Right atrium auricular region (tissue), 2 donors: ENCODE measurements around the gene PCNX1. TPM values are rescaled to one million over a fixed set of nuclear protein-coding genes. Genes with fewer than 3 reads are reported as not detected.
"Not testable (repeated sequence)": the region's sequence is repeated elsewhere in the genome, so short reads cannot be mapped to it uniquely, and the experiment has no call there.

ENCODE experiments used
- DNase-seq: peaks from one replicate; pipeline ENCODE4 v3.0.0-alpha.2; 2019; ENCODE audit warnings: low spot score
- H3K27ac ChIP-seq, 2 donors: fragments of 200-600 bp; sonication (generic); 1 replicate in 1 of 2; 2 replicates in 1 of 2; pipeline ENCODE4 v1.5.1; 2016 to 2019
- H3K27me3 ChIP-seq, 2 donors: fragments of 200-600 bp; sonication (generic); one replicate each; pipeline versions ENCODE4 v1.5.1 to v1.6.0; 2017 to 2019
- H3K36me3 ChIP-seq: fragments of 200-600 bp; sonication (generic); one replicate; pipeline ENCODE4 v1.5.1; 2016
- H3K4me1 ChIP-seq, 2 donors: fragments of 200-600 bp; sonication (generic); one replicate each; pipeline versions ENCODE4 v1.5.1 to v1.6.0; 2017 to 2019
- H3K4me3 ChIP-seq, 2 donors: fragments of 200-600 bp; sonication (generic); 1 replicate in 1 of 2; 2 replicates in 1 of 2; pipeline ENCODE4 v1.5.1; 2017 to 2019; ENCODE audit warnings: mild to moderate bottlenecking in 1 of 2, moderate library complexity in 1 of 2
- H3K9me3 ChIP-seq, 2 donors: fragments of 200-600 bp; sonication (generic); one replicate each; pipeline ENCODE4 v1.5.1; 2019
- total RNA-seq, 2 donors: library from RNA; depleted of rRNA; stranded (reverse); fragments of >200 nt; gene quantifications; one replicate each; pipeline ENCODE4 v1.1.0, GENCODE V29; 2016
- TF ChIP-seq, protein P1 (sequence below), 2 donors: fragments of 200-600 bp; sonication (generic); IDR thresholded peaks; one replicate each; pipeline ENCODE4 v1.5.1; 2019; ENCODE audit warnings: antibody characterized with exemption in 2 of 2

PCNX1 gene
- total RNA-seq, 2 donors from 2014 or later: 36.4 to 39.2 TPM

DNA sequence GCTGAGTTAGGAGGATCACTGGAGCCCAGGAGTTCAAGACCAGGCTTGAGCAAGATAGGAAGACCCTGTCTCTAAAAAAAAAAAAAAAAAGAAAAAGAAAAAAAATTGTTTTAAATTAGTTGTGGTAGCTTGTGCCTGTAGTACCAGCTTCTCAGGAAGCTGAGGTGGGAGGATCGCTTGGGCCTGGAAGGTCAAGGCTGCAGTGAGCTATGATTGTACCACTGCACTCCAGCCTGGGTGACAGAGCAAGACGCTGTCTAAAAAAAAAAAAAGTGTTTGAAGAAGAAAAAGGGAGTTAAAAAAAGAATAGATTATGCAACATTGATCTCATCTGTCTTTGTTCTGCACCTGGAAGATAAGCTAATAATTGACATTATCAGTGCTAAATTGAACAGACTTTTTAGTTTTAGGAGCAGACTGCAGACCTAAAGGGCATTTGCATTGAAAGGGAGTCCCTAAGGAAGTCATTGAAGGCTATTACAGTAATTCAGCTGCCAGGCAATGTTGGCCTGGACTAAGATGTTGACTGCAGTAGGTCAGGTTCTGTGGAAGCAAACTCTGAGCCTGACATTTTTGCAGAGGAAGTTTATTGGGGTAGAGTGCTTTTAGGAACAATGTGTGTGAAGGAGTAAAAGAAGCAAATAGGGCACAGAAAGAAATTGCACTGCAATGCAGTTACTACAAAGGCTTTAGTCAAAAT, 215.8 kb downstream of the PCNX1 start:
- Histone ChIP-seq H3K36me3 (no peaks in the 10 kb centered on the region), H3K4me1 (no peaks in the 10 kb centered on the region)
- DNase-seq: no peak

DNA sequence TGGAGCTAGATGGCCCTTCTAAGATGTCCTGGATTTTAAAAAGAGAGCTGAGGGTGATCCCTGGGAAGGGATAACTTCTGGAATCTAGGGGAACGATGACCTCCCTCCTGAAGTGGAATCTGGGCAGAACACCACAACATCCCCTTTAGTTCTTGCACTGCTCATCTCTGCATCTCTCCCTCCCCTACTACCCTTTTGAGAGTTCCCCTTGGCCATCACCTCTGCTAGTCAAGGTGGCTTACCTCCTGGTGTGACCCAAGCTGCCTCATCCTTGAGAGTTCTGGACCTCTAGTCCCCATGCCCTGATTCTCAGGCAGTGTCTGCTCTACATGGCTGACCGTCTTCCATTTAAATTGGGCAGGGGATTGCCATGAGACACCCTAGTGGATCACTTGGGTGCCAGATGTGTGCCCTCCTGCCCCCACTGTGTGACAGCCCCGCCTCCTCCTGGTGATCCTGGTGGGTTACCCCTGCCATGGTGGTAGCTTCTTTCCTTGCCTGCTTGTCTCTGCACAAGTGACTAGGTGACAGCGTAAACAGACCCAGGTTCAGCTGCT, 216.4 kb downstream of the PCNX1 start:
- Histone ChIP-seq H3K9me3 (no peaks in the 10 kb centered on the region), H3K27me3 (no peaks in the 10 kb centered on the region), H3K4me3 (no peak overlapping the region), H3K36me3 (no peaks in the 10 kb centered on the region), H3K4me1 (no peaks in the 10 kb centered on the region), H3K27ac (no peak overlapping the region)
- TF ChIP-seq, protein P1, sequence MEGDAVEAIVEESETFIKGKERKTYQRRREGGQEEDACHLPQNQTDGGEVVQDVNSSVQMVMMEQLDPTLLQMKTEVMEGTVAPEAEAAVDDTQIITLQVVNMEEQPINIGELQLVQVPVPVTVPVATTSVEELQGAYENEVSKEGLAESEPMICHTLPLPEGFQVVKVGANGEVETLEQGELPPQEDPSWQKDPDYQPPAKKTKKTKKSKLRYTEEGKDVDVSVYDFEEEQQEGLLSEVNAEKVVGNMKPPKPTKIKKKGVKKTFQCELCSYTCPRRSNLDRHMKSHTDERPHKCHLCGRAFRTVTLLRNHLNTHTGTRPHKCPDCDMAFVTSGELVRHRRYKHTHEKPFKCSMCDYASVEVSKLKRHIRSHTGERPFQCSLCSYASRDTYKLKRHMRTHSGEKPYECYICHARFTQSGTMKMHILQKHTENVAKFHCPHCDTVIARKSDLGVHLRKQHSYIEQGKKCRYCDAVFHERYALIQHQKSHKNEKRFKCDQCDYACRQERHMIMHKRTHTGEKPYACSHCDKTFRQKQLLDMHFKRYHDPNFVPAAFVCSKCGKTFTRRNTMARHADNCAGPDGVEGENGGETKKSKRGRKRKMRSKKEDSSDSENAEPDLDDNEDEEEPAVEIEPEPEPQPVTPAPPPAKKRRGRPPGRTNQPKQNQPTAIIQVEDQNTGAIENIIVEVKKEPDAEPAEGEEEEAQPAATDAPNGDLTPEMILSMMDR (IDR thresholded peaks at IDR 0.05): no peak
- no peak for DNase-seq

More for the DNA sequence above, 215.8 kb downstream of the PCNX1 start:
- Histone ChIP-seq H3K4me3 (no peak overlapping the region), H3K9me3 (no peaks in the 10 kb centered on the region), H3K27me3 (no peaks in the 10 kb centered on the region), H3K27ac (no peak overlapping the region)
- TF ChIP-seq, protein P1 (IDR thresholded peaks at IDR 0.05): no peak

DNA sequence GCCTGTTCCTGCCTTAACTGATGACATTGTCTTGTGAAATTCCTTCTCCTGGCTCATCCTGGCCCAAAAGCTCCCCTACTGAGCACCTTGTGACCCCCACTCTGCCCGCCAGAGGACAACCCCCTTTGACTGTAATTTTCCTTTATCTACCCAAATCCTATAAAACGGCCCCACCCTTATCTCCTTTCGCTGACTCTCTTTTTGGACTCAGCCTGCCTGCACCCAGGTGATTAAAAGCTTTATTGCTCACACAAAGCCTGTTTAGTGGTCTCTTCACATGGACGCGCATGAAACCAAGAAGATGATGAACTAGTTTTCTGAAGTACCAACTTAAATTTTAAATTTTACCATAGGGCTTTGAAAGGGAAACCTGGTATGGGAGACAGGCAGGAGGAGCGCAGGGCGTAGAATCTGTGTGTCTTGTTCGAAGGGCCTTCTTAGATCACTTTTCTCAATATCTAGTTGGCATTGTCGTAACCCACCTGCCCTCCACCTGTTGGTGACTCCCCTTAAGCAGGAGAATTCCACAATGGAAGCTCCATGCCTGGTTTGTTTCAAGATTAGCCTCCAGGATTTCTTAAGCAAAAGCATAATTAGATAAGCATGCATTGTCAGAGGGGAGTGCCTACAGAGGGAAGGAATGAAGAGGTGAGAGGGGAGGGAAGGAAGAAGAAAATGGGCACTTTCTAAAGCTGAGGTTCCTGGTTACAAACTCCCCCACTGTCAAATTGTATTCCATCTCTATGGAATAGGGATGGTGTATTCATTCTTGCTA, 222.6 kb downstream of the PCNX1 start:
- not testable (repeated sequence) for H3K36me3 ChIP-seq, H3K4me3 ChIP-seq, H3K27me3 ChIP-seq, H3K27ac ChIP-seq, H3K4me1 ChIP-seq, H3K9me3 ChIP-seq, DNase-seq

DNA sequence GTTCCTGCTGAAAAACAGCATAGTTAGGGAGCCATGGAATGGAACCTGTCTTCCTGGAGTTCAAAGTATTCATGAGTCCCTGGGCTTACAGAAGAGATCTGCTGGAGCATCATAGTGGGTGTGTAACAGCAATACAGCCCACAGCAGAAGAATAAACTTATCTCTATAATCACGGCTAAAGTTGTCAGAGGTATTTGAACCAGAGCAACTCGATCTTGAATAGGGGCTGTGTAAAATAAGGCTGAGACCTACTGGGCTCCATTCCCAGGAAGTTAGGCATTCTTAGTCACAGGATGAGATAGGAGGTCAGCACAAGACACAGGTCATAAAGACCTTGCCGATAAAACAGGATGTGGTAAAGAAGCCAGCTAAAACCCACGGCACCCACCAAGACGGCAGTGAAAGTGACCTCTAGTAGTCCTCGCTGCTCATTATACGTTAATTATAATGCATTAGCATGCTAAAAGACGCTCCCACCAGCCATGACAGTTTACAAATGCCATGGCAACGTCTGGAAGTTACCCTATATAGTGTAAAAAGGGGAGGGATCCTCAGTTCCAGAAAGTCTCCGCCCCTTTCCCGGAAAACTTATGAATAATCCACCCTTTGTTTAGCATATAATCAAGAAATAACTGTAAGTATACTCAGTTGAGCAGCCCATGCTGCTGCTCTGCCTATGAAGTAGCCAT, 223.4 kb downstream of the PCNX1 start:
- TF ChIP-seq, protein P1 (IDR thresholded peaks at IDR 0.05): no peak
- no peak overlapping the region for H3K27ac ChIP-seq
- H3K36me3 ChIP-seq: no peaks in the 10 kb centered on the region
- H3K27me3 ChIP-seq: no peaks in the 10 kb centered on the region
- DNase-seq: no peak
- H3K4me3 ChIP-seq: no peak overlapping the region
- H3K9me3 ChIP-seq: no peaks in the 10 kb centered on the region
- H3K4me1 ChIP-seq: peaks cover 0 to 5% of the 10 kb centered on the region in 2 donors

DNA sequence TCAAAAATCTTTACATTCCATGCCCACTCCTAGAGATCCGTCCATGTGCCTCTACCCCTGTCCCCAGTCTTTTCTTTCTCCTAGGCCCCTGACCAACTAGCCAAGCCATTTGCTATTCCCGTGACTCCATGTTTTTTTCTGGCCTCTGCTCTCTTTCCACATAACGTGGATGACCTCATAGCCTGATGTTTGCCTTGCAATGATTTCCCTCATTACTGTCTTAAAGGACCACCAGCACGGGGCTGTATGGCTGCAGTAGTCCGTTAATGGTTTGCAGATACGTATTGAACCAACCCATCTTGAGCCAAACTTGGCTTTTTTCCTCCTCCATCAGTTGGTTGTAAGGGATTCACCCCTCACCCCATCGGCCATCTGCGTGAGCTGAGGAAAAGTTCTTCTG, 226.0 kb downstream of the PCNX1 start:
- H3K36me3 ChIP-seq: no peaks in the 10 kb centered on the region
- no peaks in the 10 kb centered on the region for H3K27me3 ChIP-seq
- TF ChIP-seq, protein P1 (IDR thresholded peaks at IDR 0.05): no peak
- no peak overlapping the region for H3K4me3 ChIP-seq
- H3K27ac ChIP-seq: no peak overlapping the region
- peak; percentile 42 for DNase-seq
- peaks cover 0 to 5% of the 10 kb centered on the region in 2 donors for H3K4me1 ChIP-seq
- H3K9me3 ChIP-seq: no peaks in the 10 kb centered on the region

DNA sequence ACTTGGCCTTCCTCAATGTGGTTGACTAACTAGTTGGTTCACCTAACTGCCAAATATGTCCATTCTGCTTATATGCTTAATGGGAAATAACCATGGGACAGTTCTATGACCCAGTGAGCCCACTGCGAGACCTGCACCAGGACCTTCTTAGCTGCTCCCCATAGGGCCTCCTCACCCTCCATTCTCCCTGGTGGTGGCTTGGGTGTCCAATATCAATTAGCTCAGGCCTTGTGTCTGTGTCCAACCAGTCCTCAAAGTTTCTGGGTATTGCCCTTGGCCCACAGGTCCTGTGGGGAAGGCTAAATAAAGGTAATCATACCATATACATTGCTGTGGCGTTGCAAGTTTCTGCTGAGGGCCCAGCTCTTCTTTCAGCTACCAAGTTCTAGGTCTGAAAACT, 228.2 kb downstream of the PCNX1 start:
- H3K36me3 ChIP-seq: no peaks in the 10 kb centered on the region
- no peak for DNase-seq

More for the DNA sequence above, 228.2 kb downstream of the PCNX1 start:
- no peaks in the 10 kb centered on the region for H3K27me3 ChIP-seq
- TF ChIP-seq, protein P1 (IDR thresholded peaks at IDR 0.05): no peak
- no peak overlapping the region for H3K27ac ChIP-seq
- no peaks in the 10 kb centered on the region for H3K9me3 ChIP-seq
- no peak overlapping the region for H3K4me3 ChIP-seq
- H3K4me1 ChIP-seq: peaks cover 0 to 2% of the 10 kb centered on the region in 2 donors
